LHCN-M2 (cell line): ENCODE data around the gene OSBPL2. TPM values are rescaled to one million over a fixed set of nuclear protein-coding genes. Genes with fewer than 3 reads are reported as not detected.

Source experiments
- DNase-seq: peaks from one replicate; pipeline ENCODE4 v3.0.0-alpha.2; 2012; ENCODE audit warnings: low read depth
- total RNA-seq: library from RNA; depleted of rRNA; stranded (reverse); fragments of >200 nt; gene quantifications from 2 replicates; pipeline ENCODE4 v1.2.3, GENCODE V29; 2014

OSBPL2 gene
- total RNA-seq, 1 experiment from 2014 or later: 12.7 TPM

GRCh38 chr20:62282103-62282502 is 43.8 kb downstream of the OSBPL2 start:
- no peak for DNase-seq

- no peak for DNase-seq
Measured at GRCh38 chr20:62282877-62283503, 44.7 kb downstream of the OSBPL2 start.

GRCh38 chr20:62284448-62284847 is 46.1 kb downstream of the OSBPL2 start:
- no peak for DNase-seq

GRCh38 chr20:62285151-62285550 is 46.8 kb downstream of the OSBPL2 start:
- DNase-seq: no peak

- DNase-seq: no peak
Measured at GRCh38 chr20:62285722-62286121, 47.4 kb downstream of the OSBPL2 start.

GRCh38 chr20:62286493-62287064 is 48.3 kb downstream of the OSBPL2 start:
- DNase-seq: no peak

GRCh38 chr20:62287129-62287528 is 48.8 kb downstream of the OSBPL2 start:
- DNase-seq: no peak

GRCh38 chr20:62287759-62288534 is 49.6 kb downstream of the OSBPL2 start:
- DNase-seq: no peak

- no peak for DNase-seq
Measured at GRCh38 chr20:62288535-62289105, 50.3 kb downstream of the OSBPL2 start.

- DNase-seq: no peak
Measured at GRCh38 chr20:62289131-62289530, 50.8 kb downstream of the OSBPL2 start.

- DNase-seq: no peak
Measured at GRCh38 chr20:62289898-62290297, 51.6 kb downstream of the OSBPL2 start.

- DNase-seq: no peak
Measured at GRCh38 chr20:62291251-62292066, 53.1 kb downstream of the OSBPL2 start.

- no peak for DNase-seq
Measured at GRCh38 chr20:62292108-62292507, 53.8 kb downstream of the OSBPL2 start.

GRCh38 chr20:62293111-62293784 is 54.9 kb downstream of the OSBPL2 start:
- no peak for DNase-seq

GRCh38 chr20:62293946-62294345 is 55.6 kb downstream of the OSBPL2 start:
- no peak for DNase-seq

GRCh38 chr20:62294516-62294915 is 56.2 kb downstream of the OSBPL2 start:
- no peak for DNase-seq

- DNase-seq: no peak
Measured at GRCh38 chr20:62296724-62297448, 58.6 kb downstream of the OSBPL2 start.

GRCh38 chr20:62297449-62298227 is 59.3 kb downstream of the OSBPL2 start:
- DNase-seq: no peak

- DNase-seq: no peak
Measured at GRCh38 chr20:62298577-62299249, 60.4 kb downstream of the OSBPL2 start.
